Upper lobe of left lung (tissue), 4 donors: ENCODE measurements around the gene NANS.

Experiments used
- EP300 ChIP-seq, 4 donors: sonication (generic); formaldehyde crosslinking; IDR thresholded peaks; one replicate each; pipeline ENCODE4 v1.5.1; 2017; ENCODE audit warnings: antibody characterized with exemption in 4 of 4, control low read depth in 2 of 4
- POLR2A ChIP-seq, 4 donors: fragments of 450-650 bp; IDR thresholded peaks; one replicate each; pipeline ENCODE4 v1.5.1; 2016 to 2017; ENCODE audit warnings: antibody characterized with exemption in 4 of 4, mild to moderate bottlenecking in 2 of 4
- POLR2AphosphoS5 ChIP-seq, 2 donors: sonication (generic); formaldehyde crosslinking; IDR thresholded peaks; one replicate each; pipeline ENCODE4 v1.5.1; 2017; ENCODE audit warnings: antibody characterized with exemption in 2 of 2
- TF ChIP-seq, protein P1 (sequence below), 6 experiments: fragments of 450-650 bp in 4 of 6; fragments of 200-600 bp in 2 of 6; sonication (generic) in 2 of 6; IDR thresholded peaks; one replicate each; pipeline ENCODE4 v1.5.1; 2016 to 2019; ENCODE audit warnings: antibody characterized with exemption in 6 of 6

DNA sequence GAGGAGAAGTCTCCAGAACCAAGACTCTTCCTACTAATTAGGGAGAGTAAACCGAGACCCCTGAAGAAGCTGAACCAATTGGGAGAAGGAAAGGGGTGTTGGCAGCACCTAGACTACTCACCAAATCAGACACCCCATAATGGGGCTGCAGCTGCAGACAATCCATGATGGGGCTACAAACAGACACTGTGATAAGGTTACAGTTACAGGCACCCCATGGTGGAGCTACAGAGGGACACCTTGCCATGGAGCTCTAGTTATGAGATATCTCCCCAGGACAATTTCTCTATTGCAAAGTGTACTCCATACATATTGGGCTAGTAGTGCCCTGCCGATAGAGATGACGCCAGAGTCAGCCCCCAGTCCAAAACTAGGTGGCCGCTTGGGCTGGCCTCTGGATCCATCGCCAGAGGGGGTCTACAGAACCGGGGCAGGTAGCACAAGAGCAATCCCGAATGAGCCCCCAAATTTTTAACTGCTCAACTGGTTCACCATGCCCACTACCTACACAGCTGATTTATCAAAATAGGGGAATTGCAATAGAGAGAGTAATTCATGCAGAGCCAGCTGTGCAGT lies 2.1 kb upstream of the NANS start:
- TF ChIP-seq POLR2A (IDR thresholded peaks at IDR 0.05) (no peak), POLR2AphosphoS5 (IDR thresholded peaks at IDR 0.05) (no peak), EP300 (IDR thresholded peaks at IDR 0.05) (no peak)
- TF ChIP-seq, protein P1, sequence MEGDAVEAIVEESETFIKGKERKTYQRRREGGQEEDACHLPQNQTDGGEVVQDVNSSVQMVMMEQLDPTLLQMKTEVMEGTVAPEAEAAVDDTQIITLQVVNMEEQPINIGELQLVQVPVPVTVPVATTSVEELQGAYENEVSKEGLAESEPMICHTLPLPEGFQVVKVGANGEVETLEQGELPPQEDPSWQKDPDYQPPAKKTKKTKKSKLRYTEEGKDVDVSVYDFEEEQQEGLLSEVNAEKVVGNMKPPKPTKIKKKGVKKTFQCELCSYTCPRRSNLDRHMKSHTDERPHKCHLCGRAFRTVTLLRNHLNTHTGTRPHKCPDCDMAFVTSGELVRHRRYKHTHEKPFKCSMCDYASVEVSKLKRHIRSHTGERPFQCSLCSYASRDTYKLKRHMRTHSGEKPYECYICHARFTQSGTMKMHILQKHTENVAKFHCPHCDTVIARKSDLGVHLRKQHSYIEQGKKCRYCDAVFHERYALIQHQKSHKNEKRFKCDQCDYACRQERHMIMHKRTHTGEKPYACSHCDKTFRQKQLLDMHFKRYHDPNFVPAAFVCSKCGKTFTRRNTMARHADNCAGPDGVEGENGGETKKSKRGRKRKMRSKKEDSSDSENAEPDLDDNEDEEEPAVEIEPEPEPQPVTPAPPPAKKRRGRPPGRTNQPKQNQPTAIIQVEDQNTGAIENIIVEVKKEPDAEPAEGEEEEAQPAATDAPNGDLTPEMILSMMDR (IDR thresholded peaks at IDR 0.05), result no peak
